CD14-positive monocyte (primary cell): ENCODE measurements around the gene LY6G6D. TPM values are rescaled to one million over a fixed set of nuclear protein-coding genes. Genes with fewer than 3 reads are reported as not detected.

Source experiments
- DNase-seq, 3 donors: peaks; one replicate each; pipeline ENCODE4 v3.0.0-alpha.2; 2011 to 2022
- H2AFZ ChIP-seq: 2 replicates; pipeline ENCODE4 v1.6.0; 2012; ENCODE audit warnings: mild to moderate bottlenecking, low read depth, low read length, inconsistent platforms; ENCODE audit not compliant: insufficient read depth, poor library complexity, severe bottlenecking
- H3K27ac ChIP-seq, 2 donors: 1 replicate in 1 of 2; 2 replicates in 1 of 2; pipeline ENCODE4 v1.5.1; 2012 to 2013; ENCODE audit warnings: low read length in 2 of 2, control low read depth in 1 of 2, inconsistent platforms in 1 of 2, low read depth in 1 of 2, mild to moderate bottlenecking in 1 of 2
- H3K27me3 ChIP-seq, 2 donors: one replicate each; pipeline versions ENCODE4 v1.6.0 to v1.6.1; 2011 to 2013; ENCODE audit warnings: low read length in 2 of 2; ENCODE audit not compliant: control insufficient read depth in 2 of 2, insufficient read depth in 2 of 2
- H3K36me3 ChIP-seq, 2 donors: replicated peaks in 1 of 2; 1 replicate in 1 of 2; 2 replicates in 1 of 2; pipeline versions ENCODE4 v1.5.1 to v1.6.1; 2012 to 2013; ENCODE audit warnings: low read length in 2 of 2, control low read depth in 1 of 2, inconsistent platforms in 1 of 2, mild to moderate bottlenecking in 1 of 2; ENCODE audit not compliant: insufficient read depth in 2 of 2, control insufficient read depth in 1 of 2
- H3K4me1 ChIP-seq, 2 donors: 1 replicate in 1 of 2; 2 replicates in 1 of 2; pipeline versions ENCODE4 v1.5.1 to v1.6.1; 2012 to 2013; ENCODE audit warnings: low read length in 2 of 2, control low read depth in 1 of 2, inconsistent platforms in 1 of 2, mild to moderate bottlenecking in 1 of 2, moderate library complexity in 1 of 2; ENCODE audit not compliant: insufficient read depth in 2 of 2, control insufficient read depth in 1 of 2
- H3K4me2 ChIP-seq: replicated peaks from 2 replicates; pipeline ENCODE3; 2012; ENCODE audit warnings: low read length, moderate library complexity, mild to moderate bottlenecking; ENCODE audit not compliant: poor library complexity, severe bottlenecking; ENCODE audit errors: extremely low read depth
- H3K4me3 ChIP-seq, 3 experiments: fragments of 200-600 bp in 1 of 3; sonication (generic) in 1 of 3; replicated peaks in 1 of 3; 1 replicate in 2 of 3; 2 replicates in 1 of 3; pipeline ENCODE4 v1.5.1; 2011 to 2013; ENCODE audit warnings: low read length in 3 of 3, mild to moderate bottlenecking in 3 of 3, control low read depth in 2 of 3, low read depth in 2 of 3, inconsistent platforms in 1 of 3, moderate library complexity in 1 of 3
- H3K79me2 ChIP-seq: 2 replicates; pipeline ENCODE4 v1.6.0; 2012; ENCODE audit warnings: mild to moderate bottlenecking, control low read depth, inconsistent platforms, low read length, moderate library complexity; ENCODE audit not compliant: insufficient read depth
- H3K9ac ChIP-seq: 2 replicates; pipeline ENCODE4 v1.6.0; 2017; ENCODE audit warnings: low read length, mild to moderate bottlenecking; ENCODE audit not compliant: insufficient read depth, poor library complexity, severe bottlenecking
- H3K9me3 ChIP-seq, 2 donors: replicated peaks in 1 of 2; 1 replicate in 1 of 2; 2 replicates in 1 of 2; pipeline versions ENCODE4 v1.5.1 to v1.6.1; 2012 to 2013; ENCODE audit warnings: low read length in 2 of 2, control low read depth in 1 of 2; ENCODE audit not compliant: control insufficient read depth in 1 of 2, insufficient read depth in 1 of 2
- H4K20me1 ChIP-seq: 2 replicates; pipeline ENCODE4 v1.6.0; 2012; ENCODE audit warnings: mild to moderate bottlenecking, low read length, control low read depth, moderate library complexity; ENCODE audit not compliant: insufficient read depth
- H3K27ac Mint-ChIP-seq, 7 donors: one replicate each; pipeline ENCODE4 v1.8.0; 2020; ENCODE audit warnings: mild to moderate bottlenecking in 7 of 7, mixed read lengths in 7 of 7, moderate library complexity in 6 of 7, inconsistent platforms in 2 of 7
- H3K27me3 Mint-ChIP-seq, 3 donors: one replicate each; pipeline ENCODE4 v1.8.0; 2021 to 2022; ENCODE audit warnings: low read depth in 3 of 3, mild to moderate bottlenecking in 3 of 3, mixed read lengths in 3 of 3, moderate library complexity in 3 of 3, inconsistent platforms in 1 of 3
- H3K36me3 Mint-ChIP-seq, 2 donors: one replicate each; pipeline ENCODE4 v1.8.0; 2020; ENCODE audit warnings: mixed read lengths in 2 of 2, inconsistent platforms in 1 of 2, mild to moderate bottlenecking in 1 of 2
- H3K4me1 Mint-ChIP-seq: one replicate; pipeline ENCODE4 v1.8.0; 2020; ENCODE audit warnings: mild to moderate bottlenecking, mixed read lengths
- H3K4me3 Mint-ChIP-seq, 2 donors: one replicate each; pipeline ENCODE4 v1.8.0; 2020; ENCODE audit warnings: mild to moderate bottlenecking in 2 of 2, mixed read lengths in 2 of 2, moderate library complexity in 1 of 2
- H3K9me3 Mint-ChIP-seq, 7 donors: one replicate each; pipeline ENCODE4 v1.8.0; 2020 to 2022; ENCODE audit warnings: mixed read lengths in 7 of 7, mild to moderate bottlenecking in 6 of 7, moderate library complexity in 6 of 7, inconsistent platforms in 2 of 7
- CTCF ChIP-seq: fragments of 200-600 bp; IDR thresholded peaks from one replicate; pipeline ENCODE4 v1.8.0; 2022; ENCODE audit warnings: antibody characterized with exemption, mild to moderate bottlenecking
- WGBS: methylation state at CpG from one replicate; pipeline ENCODE4 v1.1.5; 2013; ENCODE audit warnings: missing lambda C conversion rate; ENCODE audit not compliant: insufficient coverage; 5-methylcytosine and 5-hydroxymethylcytosine counted together
- intact Hi-C, 2 donors: fragments of 100-400 bp; cut with micrococcal nuclease; formaldehyde crosslinking; loops; one replicate each; pipeline versions ENCODE4 v1.15.0 to v1.15.1; 2023
- polyA plus RNA-seq, 3 donors: library from polyadenylated mRNA; depleted of rRNA in 1 of 3; unstranded in 2 of 3; stranded (reverse) in 1 of 3; fragments of 300-500 nt in 2 of 3; fragments of >200 nt in 1 of 3; fragmentation: Illumina TruSeq in 2 of 3; gene quantifications; 1 replicate in 2 of 3; 2 replicates in 1 of 3; pipeline ENCODE4 v1.2.3, GENCODE V29; 2012 to 2021

The LY6G6D gene
- polyA plus RNA-seq, 3 donors = not detected

- WGBS = 0% methylated on average over 2 of the region's 24 CpGs
- peak within 1 kb of the TSS; percentile 74 to 100 (median 96) for H3K4me3 ChIP-seq
- Mint-ChIP-seq H3K4me3 (peak within 1 kb of the TSS; percentile 99 to 100), H3K27me3 (peaks cover 0 to 5% (median 2%) of the 10 kb centered on the region in 3 donors), H3K4me1 (peaks cover 64% of the 10 kb centered on the region), H3K9me3 (peaks cover 0 to 2% (median 0%) of the 10 kb centered on the region in 7 donors), H3K36me3 (peaks cover 29 to 36% of the 10 kb centered on the region in 2 donors), H3K27ac (peak within 1 kb of the TSS; percentile 95 to 100 (median 99))
- peak within 1 kb of the TSS; percentile 94 for H3K4me2 ChIP-seq
- peaks cover 37% of the 10 kb centered on the region for H4K20me1 ChIP-seq
- no peaks in the 10 kb centered on the region for H3K9me3 ChIP-seq
- peaks cover 71% of the 10 kb centered on the region for H3K79me2 ChIP-seq
- H3K27me3 ChIP-seq = no peaks in the 10 kb centered on the region
- H3K36me3 ChIP-seq = peaks cover 29 to 32% of the 10 kb centered on the region in 2 donors
- intact Hi-C loops = loop anchor here in 1 of 2 donors (1.0 to 10.0 kb wide), 4 partner anchors 8 to 191 kb away; partner anchors contain the start of genes ATP6V1G2, CSNK2B, DDX39B and LY6G5B
- DNase-seq = peak; percentile 81 to 88 (median 81)
- peak within 1 kb of the TSS; percentile 91 to 99 for H3K27ac ChIP-seq
- no peak for TF ChIP-seq CTCF
- H2AFZ ChIP-seq = no peak within 1 kb of the TSS
- H3K9ac ChIP-seq = peak within 1 kb of the TSS; percentile 89
- peaks cover 67 to 83% of the 10 kb centered on the region in 2 donors for H3K4me1 ChIP-seq
Observed at GRCh38 chr6:31736021-31736767, 21.0 kb downstream of the LY6G6D start, which contains the start of gene CLIC1. CLIC1 (minus strand) TSS chr6:31736530; CDS start chr6:31736300, 230 bp downstream.

GRCh38 chr6:31736768-31737314 is 21.7 kb downstream of the LY6G6D start:
- peak overlapping the region; percentile 74 to 100 (median 96) for H3K4me3 ChIP-seq
- Mint-ChIP-seq H3K27me3 (peaks cover 0 to 5% (median 2%) of the 10 kb centered on the region in 3 donors), H3K27ac (peak overlapping the region; percentile 95 to 100 (median 99)), H3K36me3 (peaks cover 26 to 30% of the 10 kb centered on the region in 2 donors), H3K4me3 (peak overlapping the region; percentile 99 to 100), H3K4me1 (peaks cover 67% of the 10 kb centered on the region), H3K9me3 (peaks cover 0 to 2% (median 0%) of the 10 kb centered on the region in 7 donors)
- peak in 2 of 3 donors; percentile 47 to 60 for DNase-seq
- intact Hi-C loops = loop anchor here in 1 of 2 donors (1.0 to 10.0 kb wide), 4 partner anchors 9 to 192 kb away; partner anchors contain the start of genes ATP6V1G2, CSNK2B, DDX39B and LY6G5B
- peaks cover 68 to 81% of the 10 kb centered on the region in 2 donors for H3K4me1 ChIP-seq
- H4K20me1 ChIP-seq = peaks cover 30% of the 10 kb centered on the region
- peak overlapping the region; percentile 94 for H3K4me2 ChIP-seq
- H3K9me3 ChIP-seq = no peaks in the 10 kb centered on the region
- H3K27ac ChIP-seq = peak overlapping the region; percentile 91 to 99
- peak overlapping the region; percentile 89 for H3K9ac ChIP-seq
- peaks cover 24 to 25% of the 10 kb centered on the region in 2 donors for H3K36me3 ChIP-seq
- no peaks in the 10 kb centered on the region for H3K27me3 ChIP-seq
- no peak overlapping the region for H2AFZ ChIP-seq
- 3% methylated on average over 7 of the region's 10 CpGs for WGBS
- TF ChIP-seq CTCF = no peak
- peaks cover 73% of the 10 kb centered on the region for H3K79me2 ChIP-seq
